GM23338 (cell line): ENCODE measurements around the gene TNC. TPM values are rescaled to one million over a fixed set of nuclear protein-coding genes. Genes with fewer than 3 reads are reported as not detected.

Experiments used
- ATAC-seq: fragments of 200-7000 bp; cut with Tn5 transposase; 3 replicates; pipeline ENCODE4 v1.9.1; 2020
- DNase-seq: peaks from one replicate; pipeline ENCODE4 v3.0.0-alpha.2; 2015; ENCODE audit warnings: low spot score
- H2AFZ ChIP-seq: fragments of 200-600 bp; sonication (generic); 2 replicates; pipeline ENCODE4 v1.8.0; 2016; ENCODE audit warnings: antibody characterized with exemption, mild to moderate bottlenecking, moderate library complexity
- H3F3A ChIP-seq: fragments of 200-600 bp; sonication (generic); replicated peaks from 2 replicates; pipeline ENCODE4 v1.8.0; 2017; ENCODE audit warnings: antibody characterized with exemption, mixed run types, low read depth
- H3K27ac ChIP-seq: fragments of 200-600 bp; sonication (generic); 2 replicates; pipeline ENCODE4 v1.6.1; 2016; ENCODE audit warnings: low read depth
- H3K27me3 ChIP-seq: fragments of 200-600 bp; sonication (generic); 2 replicates; pipeline ENCODE4 v1.8.0; 2016; ENCODE audit warnings: mild to moderate bottlenecking, mixed run types, moderate library complexity; ENCODE audit not compliant: insufficient read depth
- H3K36me3 ChIP-seq: fragments of 200-600 bp; sonication (generic); 2 replicates; pipeline ENCODE4 v1.8.0; 2016; ENCODE audit warnings: mild to moderate bottlenecking; ENCODE audit not compliant: insufficient read depth
- H3K4me1 ChIP-seq: fragments of 200-600 bp; sonication (generic); 2 replicates; pipeline ENCODE4 v1.8.0; 2016; ENCODE audit warnings: mild to moderate bottlenecking, moderate library complexity; ENCODE audit not compliant: insufficient read depth
- H3K4me2 ChIP-seq: fragments of 200-600 bp; sonication (generic); 2 replicates; pipeline ENCODE4 v1.7.1; 2017; ENCODE audit warnings: mixed run types
- H3K4me3 ChIP-seq: fragments of 200-600 bp; sonication (generic); 2 replicates; pipeline ENCODE4 v1.6.1; 2016; ENCODE audit warnings: mixed run types
- H3K79me2 ChIP-seq: fragments of 200-600 bp; sonication (generic); replicated peaks from 2 replicates; pipeline ENCODE4 v1.8.0; 2017; ENCODE audit warnings: mild to moderate bottlenecking; ENCODE audit not compliant: insufficient read depth
- H3K9me2 ChIP-seq: fragments of 200-600 bp; sonication (generic); 2 replicates; pipeline ENCODE4 v1.8.0; 2017; ENCODE audit not compliant: insufficient read depth
- H4K20me1 ChIP-seq: fragments of 200-600 bp; sonication (generic); replicated peaks from 2 replicates; pipeline ENCODE4 v1.8.0; 2017; ENCODE audit warnings: mild to moderate bottlenecking; ENCODE audit not compliant: insufficient read depth
- H3K27ac Mint-ChIP-seq: 2 replicates; pipeline ENCODE4 v1.8.0; 2020; ENCODE audit warnings: inconsistent platforms, mild to moderate bottlenecking, moderate library complexity, mixed read lengths
- H3K27me3 Mint-ChIP-seq: 3 replicates; pipeline ENCODE4 v1.8.0; 2022; ENCODE audit warnings: low read depth, mild to moderate bottlenecking, moderate library complexity, mixed read lengths, inconsistent platforms; ENCODE audit not compliant: insufficient read depth, poor library complexity
- H3K36me3 Mint-ChIP-seq: 3 replicates; pipeline ENCODE4 v1.8.0; 2021; ENCODE audit warnings: low read depth, mild to moderate bottlenecking, inconsistent platforms, moderate library complexity, mixed read lengths
- H3K4me1 Mint-ChIP-seq: 3 replicates; pipeline ENCODE4 v1.8.0; 2020; ENCODE audit warnings: mild to moderate bottlenecking, inconsistent platforms, mixed read lengths
- H3K4me3 Mint-ChIP-seq: 3 replicates; pipeline ENCODE4 v1.8.0; 2021; ENCODE audit warnings: moderate library complexity, mild to moderate bottlenecking, inconsistent platforms, mixed read lengths
- H3K9me3 Mint-ChIP-seq: 3 replicates; pipeline ENCODE4 v1.8.0; 2020; ENCODE audit warnings: moderate library complexity, mild to moderate bottlenecking, inconsistent platforms, mixed read lengths
- CREB1 ChIP-seq: fragments of 250-450 bp; sonication (Bioruptor Pico); IDR thresholded peaks from 2 replicates; pipeline ENCODE4 v1.5.0; 2020; ENCODE audit warnings: low read depth, mild to moderate bottlenecking, moderate library complexity
- EZH2 ChIP-seq: fragments of 200-600 bp; sonication (generic); IDR thresholded peaks from one replicate; pipeline ENCODE4 v1.8.0; 2017; ENCODE audit warnings: antibody characterized with exemption, mild to moderate bottlenecking, low read depth; ENCODE audit not compliant: unreplicated experiment
- EZH2phosphoT487 ChIP-seq: fragments of 200-600 bp; sonication (generic); IDR thresholded peaks from one replicate; pipeline ENCODE4 v1.8.1; 2018; ENCODE audit warnings: antibody characterized with exemption; ENCODE audit not compliant: unreplicated experiment
- JUNB ChIP-seq: IDR thresholded peaks from one replicate; pipeline ENCODE4 v1.6.1; 2016; ENCODE audit warnings: antibody characterized with exemption; ENCODE audit not compliant: unreplicated experiment
- NANOG ChIP-seq: IDR thresholded peaks from 2 replicates; pipeline ENCODE4 v1.6.1; 2016; ENCODE audit warnings: antibody characterized with exemption, borderline replicate concordance
- POLR2AphosphoS5 ChIP-seq: IDR thresholded peaks from 2 replicates; pipeline ENCODE4 v1.6.1; 2016; ENCODE audit warnings: antibody characterized with exemption, low read depth
- ZNF114 ChIP-seq: fragments of 250-450 bp; sonication (Bioruptor Pico); IDR thresholded peaks from 2 replicates; pipeline ENCODE4 v1.5.0; 2020; ENCODE audit warnings: mild to moderate bottlenecking, moderate library complexity
- polyA plus RNA-seq: library from polyadenylated mRNA; unstranded; fragments of >200 nt; fragmentation: Nextera tagmentation; extraction: Ambion mirVana; gene quantifications from 2 replicates; pipeline ENCODE4 v1.2.1, GENCODE V29; 2016
- total RNA-seq: library from RNA; depleted of rRNA; stranded (reverse); fragments of >200 nt; shearing (Covaris generic); gene quantifications from 2 replicates; pipeline ENCODE4 v1.2.3, GENCODE V29; 2014
- TF ChIP-seq, protein P1 (sequence below): IDR thresholded peaks from 2 replicates; pipeline ENCODE4 v1.6.1; 2016; ENCODE audit warnings: antibody characterized with exemption
- TF ChIP-seq, protein P2 (sequence below): IDR thresholded peaks from one replicate; pipeline ENCODE4 v1.6.1; 2018; ENCODE audit warnings: antibody characterized with exemption; ENCODE audit not compliant: unreplicated experiment

TNC gene
- total and polyA plus RNA-seq, 2 experiments from 2014 or later, result 0.89 to 2.7 TPM

DNA sequence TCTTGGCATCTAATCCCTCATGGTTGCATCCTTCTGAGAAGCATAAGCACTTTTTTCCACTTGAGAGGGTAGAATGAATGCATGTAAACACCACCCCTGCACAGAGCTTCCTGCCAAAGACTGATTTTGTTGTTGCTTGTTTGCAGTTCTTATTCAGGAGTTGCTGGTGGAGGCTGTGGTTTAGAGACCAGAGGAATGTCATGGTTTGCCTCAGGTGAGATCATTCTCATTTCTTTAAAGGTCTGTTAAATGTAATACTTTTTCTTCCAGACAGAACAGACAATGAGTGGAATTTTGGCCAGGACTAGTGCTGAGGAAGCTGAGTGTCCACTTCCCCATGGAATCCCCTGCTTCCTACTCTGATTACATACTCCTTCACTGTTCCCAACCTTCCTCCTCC lies 3.2 kb upstream of the TNC start:
- Mint-ChIP-seq H3K9me3 (peaks cover 8% of the 10 kb centered on the region; the same call in 2 of the 3 replicates), H3K27ac (no peak overlapping the region), H3K27me3 (peaks cover 25% of the 10 kb centered on the region), H3K36me3 (peaks cover 7% of the 10 kb centered on the region), H3K4me3 (no peak overlapping the region), H3K4me1 (peaks cover 19% of the 10 kb centered on the region)
- Histone ChIP-seq H3K4me1 (peaks cover 17% of the 10 kb centered on the region), H3K4me3 (no peak overlapping the region), H3K27me3 (peaks cover 50% of the 10 kb centered on the region), H3K27ac (no peak overlapping the region), H3K4me2 (no peak overlapping the region), H3K36me3 (no peaks in the 10 kb centered on the region), H3K9me2 (peaks cover 14% of the 10 kb centered on the region; the same call in 1 of the 2 replicates), H4K20me1 (no peaks in the 10 kb centered on the region), H3F3A (no peaks in the 10 kb centered on the region), H2AFZ (no peak overlapping the region), H3K79me2 (no peaks in the 10 kb centered on the region)
- ATAC-seq, result no peak
- TF ChIP-seq CREB1 (no peak), EZH2phosphoT487 (no peak), JUNB (no peak), ZNF114 (CRISPR knock-in tag) (no peak), EZH2 (no peak), POLR2AphosphoS5 (no peak), NANOG (no peak)
- TF ChIP-seq, protein P1, sequence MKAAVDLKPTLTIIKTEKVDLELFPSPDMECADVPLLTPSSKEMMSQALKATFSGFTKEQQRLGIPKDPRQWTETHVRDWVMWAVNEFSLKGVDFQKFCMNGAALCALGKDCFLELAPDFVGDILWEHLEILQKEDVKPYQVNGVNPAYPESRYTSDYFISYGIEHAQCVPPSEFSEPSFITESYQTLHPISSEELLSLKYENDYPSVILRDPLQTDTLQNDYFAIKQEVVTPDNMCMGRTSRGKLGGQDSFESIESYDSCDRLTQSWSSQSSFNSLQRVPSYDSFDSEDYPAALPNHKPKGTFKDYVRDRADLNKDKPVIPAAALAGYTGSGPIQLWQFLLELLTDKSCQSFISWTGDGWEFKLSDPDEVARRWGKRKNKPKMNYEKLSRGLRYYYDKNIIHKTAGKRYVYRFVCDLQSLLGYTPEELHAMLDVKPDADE, result no peak
- TF ChIP-seq, protein P2, sequence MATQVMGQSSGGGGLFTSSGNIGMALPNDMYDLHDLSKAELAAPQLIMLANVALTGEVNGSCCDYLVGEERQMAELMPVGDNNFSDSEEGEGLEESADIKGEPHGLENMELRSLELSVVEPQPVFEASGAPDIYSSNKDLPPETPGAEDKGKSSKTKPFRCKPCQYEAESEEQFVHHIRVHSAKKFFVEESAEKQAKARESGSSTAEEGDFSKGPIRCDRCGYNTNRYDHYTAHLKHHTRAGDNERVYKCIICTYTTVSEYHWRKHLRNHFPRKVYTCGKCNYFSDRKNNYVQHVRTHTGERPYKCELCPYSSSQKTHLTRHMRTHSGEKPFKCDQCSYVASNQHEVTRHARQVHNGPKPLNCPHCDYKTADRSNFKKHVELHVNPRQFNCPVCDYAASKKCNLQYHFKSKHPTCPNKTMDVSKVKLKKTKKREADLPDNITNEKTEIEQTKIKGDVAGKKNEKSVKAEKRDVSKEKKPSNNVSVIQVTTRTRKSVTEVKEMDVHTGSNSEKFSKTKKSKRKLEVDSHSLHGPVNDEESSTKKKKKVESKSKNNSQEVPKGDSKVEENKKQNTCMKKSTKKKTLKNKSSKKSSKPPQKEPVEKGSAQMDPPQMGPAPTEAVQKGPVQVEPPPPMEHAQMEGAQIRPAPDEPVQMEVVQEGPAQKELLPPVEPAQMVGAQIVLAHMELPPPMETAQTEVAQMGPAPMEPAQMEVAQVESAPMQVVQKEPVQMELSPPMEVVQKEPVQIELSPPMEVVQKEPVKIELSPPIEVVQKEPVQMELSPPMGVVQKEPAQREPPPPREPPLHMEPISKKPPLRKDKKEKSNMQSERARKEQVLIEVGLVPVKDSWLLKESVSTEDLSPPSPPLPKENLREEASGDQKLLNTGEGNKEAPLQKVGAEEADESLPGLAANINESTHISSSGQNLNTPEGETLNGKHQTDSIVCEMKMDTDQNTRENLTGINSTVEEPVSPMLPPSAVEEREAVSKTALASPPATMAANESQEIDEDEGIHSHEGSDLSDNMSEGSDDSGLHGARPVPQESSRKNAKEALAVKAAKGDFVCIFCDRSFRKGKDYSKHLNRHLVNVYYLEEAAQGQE, result no peak
- DNase-seq, result no peak

DNA sequence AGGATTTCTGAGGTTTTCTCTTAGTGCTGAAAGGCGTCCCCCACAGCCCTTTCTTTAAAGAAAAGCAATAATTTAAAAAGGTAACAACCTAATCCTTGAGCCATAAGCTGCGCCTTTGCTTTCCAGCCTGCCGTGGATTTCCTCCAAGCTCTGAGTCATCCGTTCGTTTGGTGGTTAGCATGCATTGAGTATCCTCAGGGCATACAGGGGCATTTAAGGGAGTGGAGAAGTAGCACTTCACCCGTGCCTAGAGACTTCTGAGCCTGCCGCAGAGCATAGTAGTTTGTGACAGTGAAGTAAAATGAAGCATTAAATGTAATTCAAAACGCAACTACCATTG lies 892 bp upstream of the TNC start:
- H3K27me3 ChIP-seq, result peaks cover 55% of the 10 kb centered on the region
- H3K4me3 Mint-ChIP-seq, result peak overlapping the region; percentile 77
- peaks cover 23% of the 10 kb centered on the region for H3K4me1 ChIP-seq
- no peaks in the 10 kb centered on the region for H4K20me1 ChIP-seq
- H3K9me3 Mint-ChIP-seq, result no peaks in the 10 kb centered on the region
- no peak overlapping the region for H3K27ac ChIP-seq
- H3K9me2 ChIP-seq, result 0 out of 2 replicates have a peak, but pooled peaks cover 9% of the 10 kb centered on the region
- no peak for DNase-seq
- H3K4me3 ChIP-seq, result peak overlapping the region; percentile 65
- H3K79me2 ChIP-seq, result no peaks in the 10 kb centered on the region
- no peak overlapping the region for H3K27ac Mint-ChIP-seq
- H3K36me3 ChIP-seq, result no peaks in the 10 kb centered on the region
- peak; percentile 55 for ATAC-seq
- H3K4me2 ChIP-seq, result peak overlapping the region; percentile 86
- H2AFZ ChIP-seq, result peak overlapping the region; percentile 95
- H3K27me3 Mint-ChIP-seq, result peaks cover 26% of the 10 kb centered on the region
- H3K36me3 Mint-ChIP-seq, result no peaks in the 10 kb centered on the region
- TF ChIP-seq, protein P1, result no peak
- no peak for TF ChIP-seq NANOG
- H3F3A ChIP-seq, result no peaks in the 10 kb centered on the region
- peaks cover 29% of the 10 kb centered on the region for H3K4me1 Mint-ChIP-seq
